Measurements from ENCODE around the gene FREM1. TPM values are rescaled to one million over a fixed set of nuclear protein-coding genes. Genes with fewer than 3 reads are reported as not detected.

Gene FREM1
- total and polyA plus RNA-seq, 2 of the 4 experiments (the other 2 are of a cell fraction), result under 0.01 TPM; not detected in 1

DNA sequence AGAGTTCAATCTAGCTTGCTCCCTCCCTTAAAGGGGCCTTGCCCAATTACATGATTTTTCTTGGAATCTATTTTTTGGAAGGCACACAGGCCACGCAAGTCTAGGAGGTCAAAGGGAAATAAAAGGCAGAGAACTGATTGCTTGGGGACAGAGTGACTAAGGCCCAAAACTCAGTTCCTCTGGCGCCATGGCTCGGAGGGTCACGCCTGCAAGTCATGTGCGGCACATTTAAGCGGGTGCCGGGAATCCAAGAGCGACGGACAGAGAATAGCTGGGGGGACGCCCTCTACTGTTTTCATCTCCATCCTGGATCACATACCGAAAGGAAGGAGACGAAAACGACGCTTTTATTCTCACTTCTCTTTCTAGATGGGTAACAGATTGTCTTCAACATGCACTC lies 78.6 kb downstream of the FREM1 start:
- BruUV-seq (replicated peaks), result no TSS peak
- Histone ChIP-seq H3K18ac (ENCODE audit: low read depth, low read length) (no peak overlapping the region), H3K4me3 (ENCODE audit: insufficient read depth, low read depth, low read length) (no peak overlapping the region), H3K9me1 (ENCODE audit: insufficient read depth, low read length) (no peaks in the 10 kb centered on the region), H3K9ac (ENCODE audit: low read depth, low read length) (no peak overlapping the region), H2BK20ac (ENCODE audit: low read depth, low read length) (no peak overlapping the region), H3K23ac (ENCODE audit: low read depth, low read length) (no peak overlapping the region), H3K36me3 (ENCODE audit: control insufficient read depth, insufficient read depth, low read length) (no peaks in the 10 kb centered on the region), H2AK5ac (ENCODE audit: low read depth, low read length) (no peak overlapping the region), H2BK5ac (ENCODE audit: low read depth, low read length, poor library complexity, severe bottlenecking) (no peak overlapping the region), H3K79me1 (ENCODE audit: low read depth in 1 of 2, low read length in 2 of 2) (no peaks in the 10 kb centered on the region), H3K27me3 (ENCODE audit: control insufficient read depth, insufficient read depth, low read length) (no peaks in the 10 kb centered on the region), H3K4ac (ENCODE audit: low read depth, low read length) (no peak overlapping the region), H4K20me1 (ENCODE audit: insufficient read depth, low read length) (no peaks in the 10 kb centered on the region), H3K56ac (ENCODE audit: extremely low read depth, insufficient read depth, low read length) (no peak overlapping the region), H3K9me3 (ENCODE audit: control insufficient read depth, insufficient read depth, low read length) (no peaks in the 10 kb centered on the region), H3K27ac (ENCODE audit: insufficient read depth, low read length) (no peak overlapping the region), H2AFZ (replicated peaks; ENCODE audit: low read length, poor library complexity) (no peak overlapping the region), H4K8ac (ENCODE audit: low read depth in 2 of 2, low read length in 2 of 2) (no peak overlapping the region), H4K91ac (ENCODE audit: insufficient read depth, low read depth, low read length) (no peak overlapping the region), H2BK120ac (ENCODE audit: low read depth, low read length) (no peak overlapping the region), H3K14ac (replicated peaks; ENCODE audit: low read depth, low read length) (no peak overlapping the region), H2BK15ac (ENCODE audit: low read depth, low read length) (no peak overlapping the region), H3K4me1 (ENCODE audit: control insufficient read depth, insufficient read depth, low read length) (no peaks in the 10 kb centered on the region), H4K5ac (ENCODE audit: low read depth, low read length) (no peak overlapping the region), H2AK9ac (replicated peaks; ENCODE audit: low read depth, low read length, poor library complexity) (no peak overlapping the region), H3K4me2 (ENCODE audit: low read depth, low read length) (no peak overlapping the region)
- intact Hi-C loops (cut with micrococcal nuclease) (no loop called here), in situ Hi-C loops (cut with MboI; ENCODE audit: low sequenced_read_pairs) (loop anchor here (25.0 kb wide), 1 partner anchor 306 kb away; no protein-coding TSS in a partner anchor), dilution Hi-C loops (cut with HindIII; ENCODE audit: low sequenced_read_pairs, unreplicated experiment) (no loop called here)
- 93% methylated on average over 5 of the region's 14 CpGs; no CpG with 5 or more reads in 1 of the 2 experiments for WGBS, 2 experiments (ENCODE audit: extremely low coverage in 2 of 2, insufficient read length in 1 of 2)
- no peak for TF ChIP-seq MXI1 (IDR thresholded peaks at IDR 0.05; ENCODE audit: borderline replicate concordance, low read depth, low read length)
- TF ChIP-seq CTCF (conservative IDR thresholded peaks at IDR 0.05; ENCODE audit: low read depth, low read length), result no peak
- TF ChIP-seq SMC3 (IDR thresholded peaks at IDR 0.05; ENCODE audit: low read depth, low read length), result no peak
- TF ChIP-seq POLR2A (IDR thresholded peaks at IDR 0.05; ENCODE audit: low read depth, low read length), result no peak
- TF ChIP-seq MAZ (IDR thresholded peaks at IDR 0.05; ENCODE audit: borderline replicate concordance, low read depth, low read length), result no peak
- no peak for TF ChIP-seq RCOR1 (IDR thresholded peaks at IDR 0.05; ENCODE audit: insufficient replicate concordance, low read length)
- TF ChIP-seq FOS (IDR thresholded peaks at IDR 0.05; ENCODE audit: low read depth, low read length), result no peak
- no peak for TF ChIP-seq BHLHE40 (IDR thresholded peaks at IDR 0.05; ENCODE audit: low read depth, low read length)
- TF ChIP-seq NFE2L2 (IDR thresholded peaks at IDR 0.05; ENCODE audit: low read depth, low read length), result no peak
- no peak for TF ChIP-seq CEBPB (IDR thresholded peaks at IDR 0.05; ENCODE audit: low read depth, low read length)
- TF ChIP-seq, protein P1, sequence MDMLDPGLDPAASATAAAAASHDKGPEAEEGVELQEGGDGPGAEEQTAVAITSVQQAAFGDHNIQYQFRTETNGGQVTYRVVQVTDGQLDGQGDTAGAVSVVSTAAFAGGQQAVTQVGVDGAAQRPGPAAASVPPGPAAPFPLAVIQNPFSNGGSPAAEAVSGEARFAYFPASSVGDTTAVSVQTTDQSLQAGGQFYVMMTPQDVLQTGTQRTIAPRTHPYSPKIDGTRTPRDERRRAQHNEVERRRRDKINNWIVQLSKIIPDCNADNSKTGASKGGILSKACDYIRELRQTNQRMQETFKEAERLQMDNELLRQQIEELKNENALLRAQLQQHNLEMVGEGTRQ (IDR thresholded peaks at IDR 0.05; ENCODE audit: low read depth, low read length), result no peak
- DNase-seq (no peak), ATAC-seq (ENCODE audit: low read depth) (no peak)
- ChIA-PET POLR2A (ENCODE audit: unreplicated experiment) (no interaction called here), CTCF (no interaction called here)

Data from IMR-90 (cell line).